ENCODE results near the gene SKA1.

GRCh38 chr18:50359806-50360205, 15.0 kb upstream of the SKA1 start:
- no peak for TF ChIP-seq EZH2 (IDR thresholded peaks at IDR 0.05)
- no peak for TF ChIP-seq POLR2AphosphoS5 (IDR thresholded peaks at IDR 0.05; ENCODE audit: borderline replicate concordance, low read depth, low read length)
- TF ChIP-seq FOXP2 (optimal IDR thresholded peaks at IDR 0.05; ENCODE audit: control extremely low read depth, extremely low read length, insufficient read depth) = no peak

Measured in SK-N-MC (cell line).